ENCODE measurements around the gene SPOPL. TPM values are rescaled to one million over a fixed set of nuclear protein-coding genes. Genes with fewer than 3 reads are reported as not detected.

SPOPL gene
- total and polyA plus RNA-seq, 10 of the 15 experiments (the other 5 are each of a cell fraction or from before 2014, with no cell fraction given): 4.0 to 25.0 (median 11.5) TPM

GRCh38 chr2:138501425-138502254, at the start of gene SPOPL (continued):
- no peak for TF ChIP-seq NFIC (IDR thresholded peaks at IDR 0.05; ENCODE audit: low read depth, low read length)
- 0 out of 2 replicates have a peak, but pooled peaks have one; percentile 50 for TF ChIP-seq NKRF (conservative IDR thresholded peaks at IDR 0.05)
- peak; percentile 67; the same call in 1 of the 2 replicates for TF ChIP-seq TAF1 (IDR thresholded peaks at IDR 0.05; ENCODE audit: borderline replicate concordance, low read depth, low read length)
- no peak for TF ChIP-seq RUNX3 (IDR thresholded peaks at IDR 0.05; ENCODE audit: low read length)
- no peak for TF ChIP-seq CBX5 (IDR thresholded peaks at IDR 0.05; ENCODE audit: low read depth)
- TF ChIP-seq PAX8 (IDR thresholded peaks at IDR 0.05): no peak
- peak; percentile 58; the same call in 1 of the 2 replicates for TF ChIP-seq DPF2 (IDR thresholded peaks at IDR 0.05)
- no peak for TF ChIP-seq MEF2A (IDR thresholded peaks at IDR 0.05; ENCODE audit: insufficient read depth, low read depth, low read length)
- TF ChIP-seq ZNF207 (IDR thresholded peaks at IDR 0.05; ENCODE audit: borderline replicate concordance): no peak
- TF ChIP-seq REST (IDR thresholded peaks at IDR 0.05; ENCODE audit: low read depth, low read length): no peak
- no peak for TF ChIP-seq ZSCAN29 (IDR thresholded peaks at IDR 0.05)
- TF ChIP-seq YY1 (IDR thresholded peaks at IDR 0.05; ENCODE audit: low read depth, low read length): peak; percentile 45; the same call in 1 of the 2 replicates
- TF ChIP-seq SUZ12 (IDR thresholded peaks at IDR 0.05; ENCODE audit: unreplicated experiment): no peak
